22Rv1 (cell line): ENCODE results near the gene SLC12A2.

Experiments
- H3K27ac ChIP-seq: fragments of 450-650 bp; 2 replicates; pipeline ENCODE4 v1.5.1; 2017
- CTCF ChIP-seq: fragments of 450-650 bp; IDR thresholded peaks from 2 replicates; pipeline ENCODE4 v1.5.1; 2017; ENCODE audit warnings: mild to moderate bottlenecking
- ZFX ChIP-seq: fragments of 450-650 bp; IDR thresholded peaks from 2 replicates; pipeline ENCODE4 v1.6.1; 2017; ENCODE audit warnings: antibody characterized with exemption, borderline replicate concordance

SLC12A2 gene

DNA sequence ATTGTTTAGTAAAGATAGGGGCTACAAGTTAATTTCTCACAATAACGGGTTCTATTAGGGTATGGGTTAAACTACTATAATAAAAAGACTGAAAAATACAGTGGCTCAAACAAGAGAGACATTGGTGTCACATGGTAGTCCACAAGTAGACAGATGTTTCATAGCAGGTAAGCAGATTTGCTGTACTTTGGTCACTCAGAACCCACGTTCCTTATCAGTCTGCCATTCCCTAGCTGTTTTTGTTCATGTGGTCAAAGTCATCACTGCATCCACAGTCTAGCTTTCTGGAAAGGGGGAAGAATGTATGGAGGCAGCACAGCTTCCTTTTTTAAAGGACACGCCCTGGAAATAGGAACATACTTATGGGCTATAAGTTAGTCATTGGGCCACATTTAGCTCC lies 73.0 kb downstream of the SLC12A2 start:
- H3K27ac ChIP-seq, result no peak overlapping the region
- TF ChIP-seq CTCF, result no peak
- no peak for TF ChIP-seq ZFX

DNA sequence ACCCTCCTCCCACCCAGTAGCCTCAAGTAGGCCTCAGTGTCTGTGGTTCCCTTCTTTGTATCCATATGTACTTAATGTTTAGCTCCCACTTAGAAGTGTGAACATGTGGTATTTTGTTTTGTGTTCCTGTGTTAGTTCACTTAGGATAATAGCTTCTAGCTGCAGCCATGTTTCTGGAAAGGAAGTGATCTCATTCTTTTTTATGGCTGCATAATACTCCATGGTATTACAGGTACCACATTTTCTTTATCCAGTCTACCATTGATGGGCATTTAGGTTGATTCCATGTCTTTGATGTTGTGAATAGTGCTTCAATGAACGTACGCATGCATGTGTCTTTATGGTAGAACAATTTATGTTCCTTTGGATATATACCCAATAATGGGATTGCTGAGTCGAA lies 74.8 kb downstream of the SLC12A2 start:
- H3K27ac ChIP-seq, result no peak overlapping the region
- TF ChIP-seq CTCF (no peak), ZFX (no peak)

DNA sequence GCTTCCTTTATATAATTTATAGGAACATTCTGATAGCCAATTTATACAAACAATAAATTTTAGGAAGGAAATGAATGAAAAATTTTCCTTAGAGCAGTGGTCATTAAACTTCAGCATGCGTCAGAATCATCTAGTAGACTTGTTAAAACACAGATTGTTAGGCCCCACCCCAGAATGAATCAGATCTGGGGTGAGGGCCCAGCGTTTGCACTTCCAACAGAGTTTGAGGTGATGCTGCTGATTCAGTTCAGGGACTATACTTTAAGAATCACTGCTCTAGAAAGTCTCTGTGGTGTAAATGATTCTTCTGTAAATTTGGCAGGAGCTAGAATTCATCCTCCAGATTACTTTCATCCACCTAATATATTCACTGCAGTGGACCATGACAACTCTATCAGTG lies 80.4 kb downstream of the SLC12A2 start:
- no peak overlapping the region for H3K27ac ChIP-seq
- no peak for TF ChIP-seq CTCF
- TF ChIP-seq ZFX, result no peak

GRCh38 chr5:128169401-128170017 lies 85.9 kb downstream of the SLC12A2 start:
- no peak overlapping the region for H3K27ac ChIP-seq

DNA sequence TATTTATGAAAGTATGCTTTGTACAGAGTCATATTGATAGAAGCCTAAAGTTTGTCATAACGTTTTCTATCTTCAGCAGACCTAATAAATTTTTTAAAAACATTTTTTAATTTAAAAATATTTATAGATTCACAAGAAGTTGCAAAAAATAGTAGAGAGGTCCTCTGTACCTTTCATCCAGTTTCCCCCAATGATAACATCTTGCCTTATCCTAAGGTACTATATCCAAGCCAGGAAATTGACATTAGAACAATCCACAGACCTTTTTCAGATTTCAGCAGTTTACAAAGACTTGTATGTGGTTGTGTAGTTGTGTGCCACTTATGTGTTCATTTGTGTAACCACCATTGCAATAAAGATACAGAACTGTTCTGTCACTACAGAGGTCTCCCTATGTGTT lies 88.5 kb downstream of the SLC12A2 start:
- no peak overlapping the region for H3K27ac ChIP-seq

More at GRCh38 chr5:128169401-128170017, 85.9 kb downstream of the SLC12A2 start:
- no peak for TF ChIP-seq ZFX
- no peak for TF ChIP-seq CTCF

DNA sequence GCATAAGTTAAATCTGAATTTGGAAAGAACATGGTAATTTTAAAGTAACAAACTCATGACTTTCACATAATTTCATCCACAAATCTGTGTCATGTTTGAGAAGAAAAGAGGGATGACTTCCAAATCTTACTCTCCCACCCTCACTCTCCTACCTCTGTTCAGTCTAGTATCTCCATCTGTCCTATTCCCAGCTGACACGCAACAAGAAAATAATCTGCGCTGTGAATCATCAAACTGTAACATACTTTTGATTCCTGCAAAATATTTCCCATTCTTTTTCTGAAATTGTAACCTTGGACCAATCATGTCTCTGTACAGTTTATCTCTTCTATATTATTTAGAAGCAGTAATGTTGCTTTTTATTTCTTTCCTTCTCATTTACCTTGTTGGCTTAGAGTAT lies 91.4 kb downstream of the SLC12A2 start:
- TF ChIP-seq ZFX, result no peak
- no peak for TF ChIP-seq CTCF
- H3K27ac ChIP-seq, result no peak overlapping the region

More for the DNA sequence above, 88.5 kb downstream of the SLC12A2 start:
- no peak for TF ChIP-seq ZFX

GRCh38 chr5:128192368-128192767 lies 108.8 kb downstream of the SLC12A2 start:
- H3K27ac ChIP-seq, result no peak overlapping the region
- TF ChIP-seq CTCF (no peak), ZFX (no peak)
